A549 (cell line): ENCODE data around the gene ALG11. TPM values are rescaled to one million over a fixed set of nuclear protein-coding genes. Genes with fewer than 3 reads are reported as not detected.

Experiments used
- ATAC-seq, 2 experiments: fragments of 200-7000 bp in 1 of 2; fragments of >200 bp in 1 of 2; cut with Nextera tagmentation in 1 of 2; cut with Tn5 transposase in 1 of 2; 3 replicates each; pipeline versions ENCODE4 v1.8.0 to v1.9.1; 2018 to 2020; ENCODE audit warnings: mild to moderate bottlenecking in 1 of 2, moderate library complexity in 1 of 2
- CTCF ChIA-PET: fragments of 300-600 bp; sonication (Branson Sonifier 250); formaldehyde crosslinking; extraction: SDS; loops from one replicate; lab custom pipeline; 2021; ENCODE audit warnings: antibody characterized with exemption, inconsistent platforms; lab: Yijun Ruan, JAX
- POLR2A ChIA-PET: fragments of 350-600 bp; formaldehyde crosslinking; extraction: SDS; loops from one replicate; lab custom pipeline; 2021; ENCODE audit warnings: antibody characterized with exemption, inconsistent platforms; lab: Yijun Ruan, JAX
- DNase-seq, 2 experiments: peaks; one replicate each; pipeline versions ENCODE4 v3.0.0 to v3.0.0-alpha.2; 2011 to 2016; ENCODE audit warnings: low read depth in 1 of 2, low spot score in 1 of 2
- FAIRE-seq: peaks from 2 replicates; lab custom pipeline; 2011; peaks lifted over from hg19 to GRCh38; lab: Jason Lieb, UNC
- H3K27ac ChIP-seq, 2 experiments: fragments of >200 bp; sonication (Bioruptor Twin); formaldehyde crosslinking; 3 replicates each; pipeline ENCODE4 v1.5.1; 2016 to 2017
- H3K4me1 ChIP-seq: fragments of >200 bp; sonication (Bioruptor Twin); formaldehyde crosslinking; 3 replicates; pipeline ENCODE4 v1.6.1; 2016
- H3K4me2 ChIP-seq: fragments of >200 bp; sonication (Bioruptor Twin); formaldehyde crosslinking; 3 replicates; pipeline ENCODE4 v1.6.1; 2016
- H3K4me3 ChIP-seq: fragments of >200 bp; sonication (Bioruptor Twin); formaldehyde crosslinking; 3 replicates; pipeline ENCODE4 v1.5.1; 2016
- H3K9me3 ChIP-seq: fragments of >200 bp; sonication (Bioruptor Twin); formaldehyde crosslinking; 3 replicates; pipeline ENCODE4 v1.6.1; 2016
- BHLHE40 ChIP-seq: IDR thresholded peaks from 2 replicates; pipeline ENCODE4 v1.6.1; 2012; ENCODE audit warnings: low read depth, low read length, inconsistent platforms
- CBX8 ChIP-seq: fragments of 200-600 bp; sonication (generic); IDR thresholded peaks from 2 replicates; pipeline ENCODE4 v1.6.1; 2016
- CTCF ChIP-seq: fragments of >200 bp; sonication (Bioruptor Twin); formaldehyde crosslinking; IDR thresholded peaks from 3 replicates; pipeline ENCODE4 v1.5.1; 2016
- EP300 ChIP-seq, 2 experiments: fragments of >200 bp; sonication (Bioruptor Twin); formaldehyde crosslinking; IDR thresholded peaks; 2 replicates in 1 of 2; 3 replicates in 1 of 2; pipeline ENCODE4 v1.6.1; 2016 to 2017
- FOSB ChIP-seq: fragments of 250-450 bp; sonication (Bioruptor Pico); IDR thresholded peaks from 2 replicates; pipeline ENCODE4 v1.5.0; 2020; ENCODE audit warnings: mild to moderate bottlenecking, moderate library complexity
- GATA3 ChIP-seq: IDR thresholded peaks from 2 replicates; pipeline ENCODE4 v1.6.1; 2012; ENCODE audit warnings: borderline replicate concordance
- HDAC2 ChIP-seq: fragments of 200-600 bp; sonication (generic); IDR thresholded peaks from 2 replicates; pipeline ENCODE4 v1.6.1; 2016
- HOXB5 ChIP-seq: fragments of 250-450 bp; sonication (Bioruptor Pico); IDR thresholded peaks from 2 replicates; pipeline ENCODE4 v1.5.0; 2020; ENCODE audit warnings: mild to moderate bottlenecking, moderate library complexity
- JUN ChIP-seq, 2 experiments: fragments of >200 bp; sonication (Bioruptor Twin); formaldehyde crosslinking; IDR thresholded peaks; 2 replicates in 1 of 2; 3 replicates in 1 of 2; pipeline ENCODE4 v1.6.1; 2016 to 2017
- KDM1A ChIP-seq: fragments of 200-600 bp; sonication (generic); IDR thresholded peaks from 2 replicates; pipeline ENCODE4 v1.6.1; 2016; ENCODE audit warnings: low read depth, mild to moderate bottlenecking
- KDM5A ChIP-seq: fragments of 200-600 bp; sonication (generic); IDR thresholded peaks from 2 replicates; pipeline ENCODE4 v1.6.1; 2016; ENCODE audit warnings: antibody characterized with exemption, mild to moderate bottlenecking
- NPAS2 ChIP-seq: fragments of 250-450 bp; sonication (Bioruptor Pico); IDR thresholded peaks from 2 replicates; pipeline ENCODE4 v1.8.0; 2022; ENCODE audit warnings: mild to moderate bottlenecking, moderate library complexity, borderline replicate concordance
- NR3C1 ChIP-seq: fragments of >200 bp; sonication (Bioruptor Twin); formaldehyde crosslinking; IDR thresholded peaks from 3 replicates; pipeline ENCODE4 v1.6.1; 2017
- PHF8 ChIP-seq: fragments of 200-600 bp; sonication (generic); IDR thresholded peaks from 2 replicates; pipeline ENCODE4 v1.6.1; 2016; ENCODE audit warnings: low read depth, mild to moderate bottlenecking, antibody characterized with exemption, moderate library complexity, borderline replicate concordance
- RARB ChIP-seq: fragments of 250-450 bp; sonication (Bioruptor Pico); IDR thresholded peaks from 2 replicates; pipeline ENCODE4 v1.8.0; 2021; ENCODE audit warnings: mild to moderate bottlenecking, moderate library complexity
- REST ChIP-seq: fragments of 200-600 bp; sonication (generic); IDR thresholded peaks from 2 replicates; pipeline ENCODE4 v1.6.1; 2016; ENCODE audit warnings: antibody characterized with exemption, mild to moderate bottlenecking, moderate library complexity
- RFX5 ChIP-seq: fragments of 450-650 bp; IDR thresholded peaks from 2 replicates; pipeline ENCODE4 v1.7.1; 2014; ENCODE audit warnings: antibody characterized with exemption, mild to moderate bottlenecking, moderate library complexity
- SMC3 ChIP-seq: fragments of >200 bp; sonication (Bioruptor Twin); formaldehyde crosslinking; IDR thresholded peaks from 3 replicates; pipeline ENCODE4 v1.6.1; 2018; ENCODE audit warnings: inconsistent platforms
- SREBF2 ChIP-seq: fragments of 450-650 bp; IDR thresholded peaks from 2 replicates; pipeline ENCODE4 v1.6.1; 2014; ENCODE audit warnings: mild to moderate bottlenecking, moderate library complexity
- TP53 ChIP-seq: fragments of 250-450 bp; sonication (Bioruptor Pico); IDR thresholded peaks from 2 replicates; pipeline ENCODE4 v1.5.0; 2021; ENCODE audit warnings: mild to moderate bottlenecking, moderate library complexity
- ZC3H11A ChIP-seq: fragments of 450-650 bp; IDR thresholded peaks from 2 replicates; pipeline ENCODE4 v1.6.1; 2014; ENCODE audit warnings: antibody characterized with exemption, mild to moderate bottlenecking
- ZFP36 ChIP-seq: fragments of 450-650 bp; IDR thresholded peaks from 2 replicates; pipeline ENCODE4 v1.6.1; 2014; ENCODE audit warnings: borderline replicate concordance; ENCODE audit not compliant: partially characterized antibody
- WGBS: methylation state at CpG from one replicate; pipeline ENCODE4 v1.1.6; 2017; ENCODE audit errors: missing lambda C conversion rate; 5-methylcytosine and 5-hydroxymethylcytosine counted together
- polyA plus RNA-seq, 4 experiments: library from polyadenylated mRNA; depleted of rRNA in 3 of 4; stranded (reverse); fragments of >200 nt; fragmentation: RNase III in 1 of 4; extraction: RNeasy Plus Mini Kit Qiagen cat#74134 plus additional on column Dnase treatment in 1 of 4; gene quantifications; 2 replicates in 3 of 4; 3 replicates in 1 of 4; pipeline ENCODE4 v1.2.3, GENCODE V29; 2011 to 2017

The ALG11 gene
- polyA plus RNA-seq, 2 of the 4 experiments (the other 2 are of a cell fraction): 17.2 to 17.4 TPM

- Histone ChIP-seq H3K9me3 (no peaks in the 10 kb centered on the region), H3K4me3 (no peak overlapping the region), H3K4me1 (no peaks in the 10 kb centered on the region), H3K27ac (no peak overlapping the region), H3K4me2 (no peak overlapping the region)
- FAIRE-seq: no peak
- 58% methylated on average over 4 of the region's 4 CpGs for WGBS
- POLR2A ChIA-PET: no interaction called here
- CTCF ChIA-PET: interaction anchor here (1.4 to 3.0 kb wide), 3 partner anchors 124 to 199 kb away, joined by 4 to 22 read pairs (median 5); partner anchors contain the start of gene NEK5
- ATAC-seq: no peak
- DNase-seq: no peak
- TF ChIP-seq EP300 (IDR thresholded peaks at IDR 0.05) (no peak), BHLHE40 (no peak), RARB (CRISPR knock-in tag) (no peak), ZFP36 (no peak), JUN (IDR thresholded peaks at IDR 0.05) (no peak), SMC3 (no peak)
Observed at GRCh38 chr13:52002361-52002760, 9.8 kb upstream of the ALG11 start.

GRCh38 chr13:52003541-52003940, 8.7 kb upstream of the ALG11 start:
- CTCF ChIA-PET: interaction anchor here (1.5 kb wide), 1 partner anchor 124 kb away, joined by 5 read pairs; no protein-coding TSS in a partner anchor

More at GRCh38 chr13:52003541-52003940, 8.7 kb upstream of the ALG11 start:
- no peak for FAIRE-seq
- POLR2A ChIA-PET: no interaction called here
- H3K9me3 ChIP-seq: no peaks in the 10 kb centered on the region
- WGBS: 83% methylated on average over 4 of the region's 4 CpGs
- no peak overlapping the region for H3K4me2 ChIP-seq
- no peak overlapping the region for H3K27ac ChIP-seq
- no peak for ATAC-seq
- peak in 1 of 2 experiments; percentile 9 for DNase-seq
- TF ChIP-seq TP53 (CRISPR knock-in tag) (no peak), KDM1A (no peak), RFX5 (no peak), CTCF (no peak), BHLHE40 (no peak), GATA3 (no peak), CBX8 (no peak), NR3C1 (no peak), FOSB (CRISPR knock-in tag) (no peak), HDAC2 (no peak), NPAS2 (CRISPR knock-in tag) (no peak), SMC3 (no peak), HOXB5 (CRISPR knock-in tag) (no peak), ZC3H11A (no peak), PHF8 (no peak), REST (no peak), SREBF2 (no peak), KDM5A (no peak), RARB (CRISPR knock-in tag) (no peak)
- no peak overlapping the region for H3K4me3 ChIP-seq
- no peaks in the 10 kb centered on the region for H3K4me1 ChIP-seq
